HG02852 (cell line): ENCODE results near the gene SMAD3.
"Not testable (repeated sequence)": the region's sequence is repeated elsewhere in the genome, so short reads cannot be mapped to it uniquely, and the experiment has no call there.

Experiments used
- ATAC-seq: cut with Tn5 transposase; IDR thresholded peaks from one replicate; pipeline ENCODE4 v1.9.1; 2021; ENCODE audit warnings: mild to moderate bottlenecking, moderate library complexity; ENCODE audit not compliant: unreplicated experiment

Gene SMAD3

DNA sequence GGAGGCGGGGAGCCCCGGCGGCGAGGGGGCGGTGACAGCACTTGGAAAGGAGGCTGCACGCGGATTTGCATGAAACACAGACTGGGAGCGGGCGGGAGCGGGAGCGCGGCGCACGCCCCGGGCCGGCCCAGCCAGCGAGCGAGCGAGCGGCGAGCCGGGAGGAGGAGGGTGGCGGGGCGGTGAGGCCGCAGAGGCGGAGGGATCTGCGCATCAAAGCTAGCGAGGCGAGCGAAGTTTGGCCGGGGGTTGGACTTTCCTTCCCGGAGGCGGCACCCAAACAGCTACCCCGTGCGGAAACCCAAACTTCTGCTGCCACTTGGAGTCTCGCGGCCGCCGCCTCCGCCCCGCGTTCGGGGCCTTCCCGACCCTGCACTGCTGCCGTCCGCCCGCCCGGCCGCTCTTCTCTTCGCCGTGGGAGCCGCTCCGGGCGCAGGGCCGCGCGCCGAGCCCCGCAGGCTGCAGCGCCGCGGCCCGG, at the start of gene SMAD3:
Gene SMAD3, plus strand, starts transcription at position 72 of the 475 bp plus-strand sequence. CDS start 553 bp downstream, outside the sequence.
- ATAC-seq = peak; percentile 55

- no peak for ATAC-seq
These were observed 48.1 kb upstream of the SMAD3 start for GRCh38 chr15:67017311-67017710.

- no peak for ATAC-seq
These were observed 47.4 kb upstream of the SMAD3 start for GRCh38 chr15:67018026-67018425.

GRCh38 chr15:67018441-67018840, 47.0 kb upstream of the SMAD3 start:
- ATAC-seq = no peak

DNA sequence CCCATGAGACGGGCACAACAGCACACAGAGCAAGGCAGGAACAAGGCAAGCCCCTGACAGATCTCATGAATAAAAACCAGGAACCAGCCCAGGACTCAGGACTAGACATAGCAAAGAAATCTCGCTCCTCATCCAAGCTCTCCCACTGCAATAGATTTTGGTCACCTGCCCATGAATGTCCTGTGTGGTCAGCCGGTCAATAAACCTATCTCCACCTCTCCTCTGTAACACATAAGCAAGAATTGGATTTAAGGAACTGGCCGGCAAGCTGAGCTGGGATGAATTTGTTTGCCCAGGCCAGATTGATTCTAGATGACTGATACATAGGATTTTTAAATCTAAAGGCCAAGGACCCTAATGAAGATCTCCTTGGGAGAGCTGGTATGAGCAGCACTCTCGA, 46.3 kb upstream of the SMAD3 start:
- no peak for ATAC-seq

DNA sequence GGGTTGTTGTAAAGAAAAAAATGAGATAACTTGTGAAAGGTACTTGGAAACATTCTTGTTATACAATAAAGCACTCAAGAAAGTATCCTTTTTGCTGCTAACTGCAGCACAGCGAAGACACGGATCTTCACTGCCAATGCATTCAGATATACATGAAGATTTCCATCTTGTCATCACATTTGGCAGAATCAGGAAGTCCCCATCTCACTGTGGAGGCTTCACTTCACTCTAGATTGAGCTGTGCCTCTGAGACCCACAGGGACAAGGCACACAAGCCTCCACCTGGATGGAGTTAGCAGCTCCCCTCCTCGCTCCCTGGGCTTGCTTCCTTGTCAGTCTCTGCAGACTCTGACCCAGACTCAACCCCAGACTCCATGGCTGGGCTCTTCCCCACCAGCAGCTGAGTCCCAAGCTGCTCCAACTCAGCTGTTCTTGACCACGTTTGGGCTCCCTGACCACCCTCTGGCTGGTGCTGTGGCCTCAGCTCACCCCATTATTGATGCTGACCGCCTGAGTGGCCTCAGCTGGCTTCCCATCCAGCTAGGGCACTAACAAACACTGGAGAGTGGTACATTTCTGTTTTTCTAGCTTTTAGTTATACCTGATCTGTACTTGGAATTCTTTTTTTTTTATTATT, 45.4 kb upstream of the SMAD3 start:
- ATAC-seq = no peak

- not testable (repeated sequence) for ATAC-seq
These were observed 44.7 kb upstream of the SMAD3 start for GRCh38 chr15:67020668-67021067.

GRCh38 chr15:67021455-67021854, 43.9 kb upstream of the SMAD3 start:
- no peak for ATAC-seq

DNA sequence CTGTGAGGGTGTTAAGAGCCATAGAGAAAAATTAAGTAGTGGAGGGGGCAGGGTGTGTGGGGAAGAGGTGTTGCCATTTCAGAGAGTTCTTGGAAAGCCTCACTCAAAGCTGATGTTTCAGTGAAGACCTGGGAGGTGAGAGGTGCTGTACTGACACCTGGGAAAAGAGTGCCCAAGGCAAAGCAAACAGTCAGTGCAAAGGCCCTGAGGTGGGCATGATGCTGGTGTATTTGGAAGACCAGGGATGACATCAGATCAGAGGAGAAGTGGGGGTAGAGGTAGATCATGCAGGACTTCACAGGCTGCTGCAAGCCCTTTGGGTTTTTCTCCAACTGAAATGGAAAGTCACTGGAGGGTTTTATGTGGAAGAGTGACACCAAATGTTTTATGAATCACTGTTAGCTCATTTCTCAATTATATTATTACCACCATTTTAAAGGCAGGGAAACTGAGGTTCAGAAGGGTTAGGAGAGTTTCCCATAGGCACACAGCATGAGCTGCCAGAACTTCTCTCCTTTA, 42.8 kb upstream of the SMAD3 start:
- ATAC-seq = no peak

DNA sequence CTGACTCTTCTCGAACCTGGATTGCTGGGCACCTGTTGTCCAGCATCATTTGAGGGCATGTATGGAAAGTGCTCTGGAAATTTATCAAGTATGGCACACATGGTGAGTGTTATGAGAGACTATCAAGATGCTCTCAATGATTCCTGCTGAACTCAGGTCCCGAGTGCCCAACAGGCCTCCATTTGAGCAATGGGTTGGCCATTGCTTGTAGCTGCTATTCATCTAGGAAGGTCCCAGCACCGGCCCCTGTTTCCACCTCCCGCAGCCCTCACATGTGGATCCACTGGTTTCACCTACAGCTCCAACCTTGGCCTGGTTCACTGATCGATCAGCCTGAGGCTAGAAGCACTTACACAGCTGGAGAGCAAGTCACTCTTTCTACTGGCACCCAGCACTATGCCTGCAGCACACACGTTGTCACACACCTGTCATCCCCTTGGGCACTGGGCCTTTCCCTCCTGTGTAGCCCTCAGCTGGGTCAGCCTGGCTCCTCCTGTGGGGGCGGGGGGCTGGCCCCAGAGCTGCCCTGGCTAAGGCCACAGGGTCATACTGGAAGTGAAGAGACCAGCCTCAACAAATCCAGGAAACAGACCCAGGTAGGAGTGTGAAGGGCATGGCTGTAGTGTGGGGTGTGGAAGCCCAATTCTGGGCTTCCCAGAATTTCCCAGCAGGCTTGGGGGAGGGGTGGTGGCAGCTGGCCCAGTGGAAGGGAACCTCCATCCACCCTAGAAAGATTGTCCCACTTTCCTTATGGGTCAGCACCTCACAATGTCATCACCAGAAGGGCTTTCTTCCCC, 41.7 kb upstream of the SMAD3 start:
- no peak for ATAC-seq

- ATAC-seq = no peak
These were observed 40.9 kb upstream of the SMAD3 start for GRCh38 chr15:67024314-67024997.

DNA sequence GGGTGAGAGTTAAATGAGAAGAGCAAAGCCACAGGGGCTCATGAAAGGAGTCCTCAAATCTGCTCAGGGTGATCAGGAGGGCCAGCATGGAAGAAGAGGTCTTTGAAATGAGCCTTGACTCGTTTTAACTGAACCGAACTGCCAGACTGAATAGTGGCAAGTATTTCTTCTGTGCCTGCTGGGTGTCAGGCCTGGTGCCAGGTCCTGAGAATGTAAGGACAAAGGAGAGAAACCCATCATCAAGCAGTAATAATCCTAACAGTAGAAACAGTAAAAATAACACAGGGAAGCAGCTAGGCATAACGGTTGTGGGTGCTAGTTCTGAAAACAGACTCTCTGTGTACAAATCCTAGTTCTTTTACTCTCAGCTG, 40.4 kb upstream of the SMAD3 start:
- ATAC-seq = no peak

DNA sequence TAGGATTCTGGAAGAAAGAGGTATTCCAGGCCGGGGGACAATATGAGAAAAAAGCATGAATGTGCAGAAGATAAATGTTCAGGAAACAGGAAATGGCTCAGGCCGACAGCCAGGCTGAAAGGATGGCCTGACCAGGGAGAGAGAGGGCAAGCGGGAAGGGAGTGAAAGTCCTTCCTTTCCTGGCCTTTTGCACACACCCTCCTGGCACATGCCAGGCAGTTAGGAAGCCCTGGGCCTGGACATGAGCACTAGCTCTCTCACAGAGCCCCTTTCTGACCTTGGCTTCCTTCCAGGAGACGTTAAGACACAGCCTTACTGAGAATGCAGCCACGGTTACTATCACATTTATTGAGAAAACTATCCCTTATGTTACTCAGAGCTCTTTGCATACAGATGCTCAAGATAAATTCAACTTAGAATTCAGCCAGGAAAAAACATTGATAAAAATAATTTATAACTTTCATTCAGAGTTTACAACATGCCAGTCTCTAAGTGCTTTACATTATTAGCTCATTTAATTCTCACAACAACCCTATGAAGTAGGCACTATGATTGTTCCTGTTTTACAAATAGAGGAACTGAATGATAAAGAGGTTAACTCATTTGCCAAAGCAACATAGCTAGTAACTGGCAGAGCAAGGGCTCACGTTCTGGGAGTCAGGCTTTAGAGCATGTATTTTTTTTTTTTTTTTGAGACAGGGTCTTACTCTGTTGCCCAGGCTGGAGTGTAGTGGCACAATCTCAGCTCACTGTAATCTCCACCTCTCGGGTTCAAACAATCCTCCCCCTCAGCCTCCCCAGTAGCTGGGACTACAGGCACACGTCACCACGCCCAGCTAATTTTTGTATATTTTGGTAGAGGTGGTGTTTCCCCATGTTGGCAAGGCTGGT, 39.4 kb upstream of the SMAD3 start:
- no peak for ATAC-seq

DNA sequence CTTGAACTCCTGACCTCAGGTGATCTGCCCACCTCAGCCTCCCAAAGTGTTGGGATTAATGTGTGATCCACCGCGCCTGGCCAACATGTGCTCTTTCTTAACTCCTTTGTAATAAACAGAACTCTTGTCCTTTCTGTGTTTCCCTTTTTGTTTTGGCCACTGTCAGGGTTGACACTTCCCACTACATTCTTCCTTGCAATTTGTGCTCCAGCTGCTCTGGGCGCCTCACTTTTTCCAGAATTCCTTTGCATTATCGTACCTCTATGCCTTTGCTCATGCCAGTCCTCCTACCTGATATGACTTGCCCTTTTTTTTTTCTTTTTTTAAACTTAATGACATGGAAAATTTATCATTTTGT, 38.8 kb upstream of the SMAD3 start:
- no peak for ATAC-seq

GRCh38 chr15:67028440-67028839, 37.0 kb upstream of the SMAD3 start:
- not testable (repeated sequence) for ATAC-seq

- ATAC-seq = no peak
These were observed 35.2 kb upstream of the SMAD3 start for GRCh38 chr15:67030036-67030762.

DNA sequence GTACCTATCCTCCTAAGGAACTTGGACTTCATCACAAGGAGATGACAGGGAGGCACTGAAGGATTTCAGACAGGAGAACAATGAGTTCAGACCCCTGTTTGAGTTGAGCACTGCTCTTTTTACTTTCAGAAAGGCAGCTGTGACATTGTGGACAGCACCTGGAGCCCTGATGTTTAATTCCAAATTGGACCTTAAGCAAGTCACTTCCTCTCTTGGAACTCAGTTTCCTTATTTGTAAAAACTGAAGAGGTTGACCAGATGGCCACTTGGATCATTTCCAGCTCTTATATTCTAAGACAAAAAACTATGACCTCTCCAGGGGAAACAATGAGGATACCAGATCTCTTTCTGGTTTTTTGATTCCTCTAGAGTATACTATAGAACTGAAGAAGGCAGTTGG, 34.1 kb upstream of the SMAD3 start:
- ATAC-seq = no peak

GRCh38 chr15:67032608-67033007, 32.8 kb upstream of the SMAD3 start:
- no peak for ATAC-seq

- ATAC-seq = no peak
These were observed 32.4 kb upstream of the SMAD3 start for GRCh38 chr15:67033012-67033411.

DNA sequence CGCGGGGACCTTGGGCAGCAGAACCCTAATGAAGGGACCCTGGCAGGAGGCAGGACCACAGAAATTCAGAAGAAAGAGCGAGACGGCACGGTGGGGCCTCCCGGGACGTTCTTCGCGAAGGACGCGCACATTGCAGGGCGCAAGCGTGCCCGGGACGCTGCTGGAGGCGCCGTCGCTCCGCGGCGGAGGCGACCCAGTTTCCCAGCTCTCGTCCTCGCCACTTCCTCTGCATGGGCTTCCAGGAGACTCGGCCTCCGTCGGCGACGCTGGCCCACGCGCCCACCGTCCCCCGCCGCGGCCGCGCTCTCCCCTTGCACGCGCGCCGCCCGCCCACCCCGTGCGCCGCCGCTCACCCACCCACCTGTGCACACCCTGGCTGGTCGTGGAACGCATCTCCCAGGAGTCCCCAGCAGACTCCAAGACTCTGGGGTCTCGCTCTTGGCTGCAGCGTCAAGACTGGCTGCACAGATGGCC, 31.8 kb upstream of the SMAD3 start:
- ATAC-seq = no peak
